Keratinocyte (primary cell): Measurements from ENCODE around the gene PROC. TPM values are rescaled to one million over a fixed set of nuclear protein-coding genes. Genes with fewer than 3 reads are reported as not detected.

Source experiments
- DNase-seq: peaks from one replicate; pipeline ENCODE4 v3.0.0-alpha.2; 2011; ENCODE audit warnings: low read depth, missing footprints, low spot score
- FAIRE-seq: peaks from 2 replicates; lab custom pipeline; 2011; peaks lifted over from hg19 to GRCh38; lab: Jason Lieb, UNC
- H2AFZ ChIP-seq: 2 replicates; pipeline ENCODE4 v1.6.0; 2012; ENCODE audit warnings: low read length, control low read depth, inconsistent platforms; ENCODE audit not compliant: control insufficient read depth
- H3K27ac ChIP-seq: 2 replicates; pipeline ENCODE4 v1.5.1; 2011; ENCODE audit warnings: low read length; ENCODE audit not compliant: control insufficient read depth, insufficient read depth
- H3K27me3 ChIP-seq: 3 replicates; pipeline ENCODE4 v1.6.0; 2011; ENCODE audit warnings: low read length; ENCODE audit not compliant: control insufficient read depth, insufficient read depth; ENCODE audit errors: extremely low read depth
- H3K36me3 ChIP-seq, 2 experiments: 2 replicates in 1 of 2; 3 replicates in 1 of 2; pipeline ENCODE4 v1.5.1; 2011; ENCODE audit warnings: low read length in 2 of 2, mild to moderate bottlenecking in 1 of 2; ENCODE audit not compliant: control insufficient read depth in 2 of 2, insufficient read depth in 2 of 2; ENCODE audit errors: extremely low read depth in 1 of 2
- H3K4me1 ChIP-seq: 3 replicates; pipeline ENCODE4 v1.5.1; 2011; ENCODE audit warnings: low read length; ENCODE audit not compliant: control insufficient read depth, insufficient read depth; ENCODE audit errors: extremely low read depth
- H3K4me2 ChIP-seq: 3 replicates; pipeline ENCODE4 v1.6.0; 2011; ENCODE audit warnings: low read depth, low read length; ENCODE audit not compliant: control insufficient read depth, insufficient read depth; ENCODE audit errors: extremely low read depth
- H3K4me3 ChIP-seq, 3 experiments: fragments of 200-600 bp in 1 of 3; sonication (generic) in 1 of 3; 2 replicates in 2 of 3; 3 replicates in 1 of 3; pipeline ENCODE4 v1.5.1; 2011 to 2016; ENCODE audit warnings: low read length in 3 of 3, mild to moderate bottlenecking in 3 of 3, control low read depth in 2 of 3, inconsistent platforms in 1 of 3, low read depth in 1 of 3, mixed read lengths in 1 of 3, mixed run types in 1 of 3, moderate library complexity in 1 of 3; ENCODE audit not compliant: control insufficient read depth in 2 of 3, insufficient read depth in 2 of 3; ENCODE audit errors: extremely low read depth in 1 of 3
- H3K79me2 ChIP-seq: 2 replicates; pipeline ENCODE4 v1.6.0; 2012; ENCODE audit warnings: low read length; ENCODE audit not compliant: control insufficient read depth, insufficient read depth
- H3K9ac ChIP-seq: 3 replicates; pipeline ENCODE4 v1.6.0; 2011; ENCODE audit warnings: low read length; ENCODE audit not compliant: control insufficient read depth, insufficient read depth; ENCODE audit errors: extremely low read depth
- H3K9me1 ChIP-seq: 3 replicates; pipeline ENCODE4 v1.6.0; 2011; ENCODE audit warnings: low read length; ENCODE audit not compliant: control insufficient read depth, insufficient read depth; ENCODE audit errors: extremely low read depth
- H3K9me3 ChIP-seq: 2 replicates; pipeline ENCODE4 v1.5.1; 2012; ENCODE audit warnings: low read depth, low read length; ENCODE audit not compliant: control insufficient read depth
- H4K20me1 ChIP-seq: 3 replicates; pipeline ENCODE4 v1.6.0; 2011; ENCODE audit warnings: low read length; ENCODE audit not compliant: control insufficient read depth, insufficient read depth; ENCODE audit errors: extremely low read depth
- CTCF ChIP-seq, 3 experiments: IDR thresholded peaks in 1 of 3; conservative IDR thresholded peaks in 1 of 3; optimal IDR thresholded peaks in 1 of 3; 2 replicates in 2 of 3; 3 replicates in 1 of 3; pipeline versions ENCODE3 to v1.5.1; 2011; ENCODE audit warnings: low read length in 3 of 3, mild to moderate bottlenecking in 3 of 3, moderate library complexity in 2 of 3, control low read depth in 1 of 3, inconsistent platforms in 1 of 3; ENCODE audit not compliant: insufficient read depth in 2 of 3; ENCODE audit errors: extremely low read depth in 1 of 3
- EZH2 ChIP-seq: IDR thresholded peaks from one replicate; pipeline ENCODE4 v1.6.1; 2012; ENCODE audit warnings: inconsistent platforms, mild to moderate bottlenecking, low read length, moderate library complexity
- dilution Hi-C: fragments of 300-500 bp; cut with MboI; formaldehyde crosslinking; loops from one replicate; pipeline ENCODE4 v1.7.0; 2020; ENCODE audit warnings: low sequenced_read_pairs; ENCODE audit not compliant: extremely low pct_ligation_motif_present
- polyA plus RNA-seq, 5 experiments: library from polyadenylated mRNA; depleted of rRNA in 3 of 5; stranded (reverse) in 3 of 5; stranded (forward) in 1 of 5; unstranded in 1 of 5; fragments of >200 nt; gene quantifications; 1 replicate in 1 of 5; 2 replicates in 3 of 5; 3 replicates in 1 of 5; pipeline versions ENCODE4 v1.2.1 to v1.2.3, GENCODE V29; 2011 to 2012; ENCODE audit warnings: missing spikeins in 2 of 5, low read depth in 1 of 5, low replicate concordance in 1 of 5

PROC gene
- polyA plus RNA-seq, 1 donor (not counting 4 experiments of a cell fraction or from before 2014, with no cell fraction given), result 0.16 TPM

GRCh38 chr2:127384529-127384928 is 33.7 kb upstream of the PROC start:
- H3K9me1 ChIP-seq, result no peaks in the 10 kb centered on the region
- peaks cover 56% of the 10 kb centered on the region for H3K79me2 ChIP-seq
- no peak overlapping the region for H3K27ac ChIP-seq
- TF ChIP-seq EZH2, result no peak
- TF ChIP-seq CTCF (optimal IDR thresholded peaks at IDR 0.05 in 1 of 3, IDR thresholded peaks at IDR 0.05 in 1 of 3, conservative IDR thresholded peaks at IDR 0.05 in 1 of 3; ENCODE audit: extremely low read depth in 1 of 3, insufficient read depth in 2 of 3, low read length in 3 of 3), result no peak
- FAIRE-seq (no peak), DNase-seq (no peak)
- H2AFZ ChIP-seq, result no peak overlapping the region
- H3K27me3 ChIP-seq, result no peaks in the 10 kb centered on the region
- no peak overlapping the region for H3K4me3 ChIP-seq
- H3K9ac ChIP-seq, result no peak overlapping the region
- no peaks in the 10 kb centered on the region for H3K9me3 ChIP-seq
- no peaks in the 10 kb centered on the region for H3K36me3 ChIP-seq
- H4K20me1 ChIP-seq, result peaks cover 4% of the 10 kb centered on the region
- H3K4me1 ChIP-seq, result peaks cover 22% of the 10 kb centered on the region
- H3K4me2 ChIP-seq, result no peak overlapping the region
- dilution Hi-C loops, result no loop called here

GRCh38 chr2:127386246-127386645 is 32.0 kb upstream of the PROC start:
- Histone ChIP-seq H3K9me3 (no peaks in the 10 kb centered on the region), H4K20me1 (peaks cover 4% of the 10 kb centered on the region), H3K27ac (peak overlapping the region; percentile 90), H2AFZ (no peak overlapping the region), H3K4me1 (peaks cover 22% of the 10 kb centered on the region), H3K4me2 (peak overlapping the region; percentile 99), H3K79me2 (peaks cover 46% of the 10 kb centered on the region), H3K9ac (peak overlapping the region; percentile 95), H3K27me3 (no peaks in the 10 kb centered on the region), H3K9me1 (no peaks in the 10 kb centered on the region), H3K36me3 (no peaks in the 10 kb centered on the region), H3K4me3 (peak overlapping the region; percentile 84 to 97 (median 88))
- DNase-seq (no peak), FAIRE-seq (no peak)
- dilution Hi-C loops, result no loop called here
- TF ChIP-seq EZH2 (no peak), CTCF (optimal IDR thresholded peaks at IDR 0.05 in 1 of 3, IDR thresholded peaks at IDR 0.05 in 1 of 3, conservative IDR thresholded peaks at IDR 0.05 in 1 of 3; ENCODE audit: extremely low read depth in 1 of 3, insufficient read depth in 2 of 3, low read length in 3 of 3) (no peak)
